ENCODE measurements around the gene NPC2. TPM values are rescaled to one million over a fixed set of nuclear protein-coding genes. Genes with fewer than 3 reads are reported as not detected.

NPC2 gene
- total RNA-seq (2014; rRNA removed; shearing (Covaris generic)): 152 and 159 TPM in 2 replicates

DNA sequence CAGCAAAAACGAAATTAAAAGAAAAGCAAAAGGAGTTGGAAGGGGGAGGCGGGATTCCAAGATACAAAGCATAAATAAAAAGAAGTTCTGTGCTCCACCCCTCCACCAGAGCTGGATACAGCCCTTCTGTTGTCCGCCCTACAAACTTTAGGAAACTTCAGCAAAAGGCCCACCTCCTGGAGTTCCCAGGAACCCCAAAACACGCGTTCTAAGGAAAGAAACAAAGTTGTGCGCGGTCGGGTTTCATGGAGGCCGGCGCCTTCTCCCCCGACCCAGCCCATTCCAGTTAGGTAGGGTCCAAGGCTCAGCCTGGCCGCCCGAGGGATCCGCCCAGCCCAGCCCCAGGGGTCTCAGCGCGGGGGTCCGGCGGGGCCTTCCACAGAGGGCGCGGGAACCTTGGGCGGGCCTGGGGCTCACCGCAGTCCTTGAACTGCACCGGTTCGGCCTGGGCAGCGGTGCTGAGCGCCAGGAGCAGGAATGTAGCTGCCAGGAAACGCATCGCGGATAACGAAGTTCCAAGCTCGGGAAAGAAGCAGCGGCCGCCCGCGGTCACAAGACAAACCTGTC, at the start of gene NPC2:
Gene NPC2 (minus strand): TSS at position 530 of the 567 bp plus-strand sequence. CDS start 31 bp downstream, at position 499.

DNA sequence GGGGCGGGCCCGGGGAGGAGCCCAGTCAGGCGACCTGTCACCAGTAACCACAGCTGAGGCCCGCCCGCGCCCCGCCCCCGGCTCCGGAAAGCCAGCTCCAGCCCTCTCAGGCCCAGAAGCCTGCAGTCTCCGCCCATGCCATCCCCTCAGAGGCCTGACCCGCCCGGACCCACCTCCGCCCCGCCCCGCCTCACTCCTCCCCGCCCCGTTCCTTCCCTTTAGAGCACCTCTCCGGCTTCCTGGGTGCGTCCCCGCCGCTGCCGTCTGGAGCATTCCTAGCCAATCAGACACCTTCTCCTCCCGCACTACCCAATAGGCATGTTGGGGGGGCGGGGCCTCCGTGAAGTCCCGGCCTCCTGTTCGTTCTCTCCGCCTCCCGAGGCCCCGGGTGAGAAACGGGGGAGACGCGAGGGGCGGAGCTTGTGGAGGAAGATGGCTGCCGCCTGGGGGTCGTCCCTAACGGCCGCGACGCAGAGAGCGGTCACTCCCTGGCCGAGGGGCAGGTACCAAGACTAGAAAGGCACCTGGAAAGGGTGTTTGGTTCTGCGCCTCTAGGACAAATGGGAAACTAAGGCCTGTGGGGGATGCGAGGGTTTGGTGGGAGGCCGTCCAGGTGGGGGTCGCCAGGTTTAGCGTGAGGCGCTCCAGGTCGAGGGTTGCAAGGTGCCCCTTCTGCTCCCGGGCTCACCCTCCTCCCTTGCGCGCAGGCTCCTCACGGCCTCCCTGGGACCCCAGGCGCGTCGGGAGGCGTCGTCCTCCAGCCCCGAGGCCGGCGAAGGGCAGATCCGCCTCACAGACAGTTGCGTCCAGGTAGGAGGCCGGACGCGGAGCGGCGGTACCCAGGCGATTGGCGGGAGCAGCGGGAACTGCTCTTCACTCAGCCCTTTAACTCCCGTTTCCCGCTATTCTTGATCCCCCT, 497 bp upstream of the NPC2 start, which contains the start of gene ISCA2:
Gene ISCA2 (plus strand): TSS at position 423 of the 919 bp plus-strand sequence. CDS start 10 bp downstream, at position 433.

Other genes starting within 250 kb of the NPC2 start
- 24.6 and 33.5 TPM in 2 replicates for gene ABCD4, start 190.4 kb downstream of the NPC2 start, total RNA-seq (2014; rRNA removed; shearing (Covaris generic))
- not detected in 2 replicates for gene VRTN, start 144.8 kb downstream of the NPC2 start, total RNA-seq (2014; rRNA removed; shearing (Covaris generic))
- 0.03 TPM in 1 of 2 replicates, not detected in the other for gene SYNDIG1L, start 67.1 kb downstream of the NPC2 start, total RNA-seq (2014; rRNA removed; shearing (Covaris generic))
- gene ISCA2, start 460 bp upstream of the NPC2 start, total RNA-seq (2014; rRNA removed; shearing (Covaris generic)): 16.6 and 16.7 TPM in 2 replicates
- 3.4 and 5.8 TPM in 2 replicates for gene LTBP2, start 118.9 kb upstream of the NPC2 start, total RNA-seq (2014; rRNA removed; shearing (Covaris generic))
- 15.5 and 17.1 TPM in 2 replicates for gene AREL1, start 219.8 kb upstream of the NPC2 start, total RNA-seq (2014; rRNA removed; shearing (Covaris generic))
- 19.5 and 20.5 TPM in 2 replicates for gene FCF1, start 219.8 kb upstream of the NPC2 start, total RNA-seq (2014; rRNA removed; shearing (Covaris generic))

Measured in A375 (cell line).